DMS114 treated with DMSO at 0.1 percent for 48 hours (cell line): ENCODE measurements around the gene SLC38A9.
"Not testable (repeated sequence)": the region's sequence is repeated elsewhere in the genome, so short reads cannot be mapped to it uniquely, and the experiment has no call there.

Experiments used
- DNase-seq: peaks from one replicate; lab custom pipeline; 2025; ENCODE audit not compliant: unreplicated experiment; lab: John Stamatoyannopoulos, UW

SLC38A9 gene

DNA sequence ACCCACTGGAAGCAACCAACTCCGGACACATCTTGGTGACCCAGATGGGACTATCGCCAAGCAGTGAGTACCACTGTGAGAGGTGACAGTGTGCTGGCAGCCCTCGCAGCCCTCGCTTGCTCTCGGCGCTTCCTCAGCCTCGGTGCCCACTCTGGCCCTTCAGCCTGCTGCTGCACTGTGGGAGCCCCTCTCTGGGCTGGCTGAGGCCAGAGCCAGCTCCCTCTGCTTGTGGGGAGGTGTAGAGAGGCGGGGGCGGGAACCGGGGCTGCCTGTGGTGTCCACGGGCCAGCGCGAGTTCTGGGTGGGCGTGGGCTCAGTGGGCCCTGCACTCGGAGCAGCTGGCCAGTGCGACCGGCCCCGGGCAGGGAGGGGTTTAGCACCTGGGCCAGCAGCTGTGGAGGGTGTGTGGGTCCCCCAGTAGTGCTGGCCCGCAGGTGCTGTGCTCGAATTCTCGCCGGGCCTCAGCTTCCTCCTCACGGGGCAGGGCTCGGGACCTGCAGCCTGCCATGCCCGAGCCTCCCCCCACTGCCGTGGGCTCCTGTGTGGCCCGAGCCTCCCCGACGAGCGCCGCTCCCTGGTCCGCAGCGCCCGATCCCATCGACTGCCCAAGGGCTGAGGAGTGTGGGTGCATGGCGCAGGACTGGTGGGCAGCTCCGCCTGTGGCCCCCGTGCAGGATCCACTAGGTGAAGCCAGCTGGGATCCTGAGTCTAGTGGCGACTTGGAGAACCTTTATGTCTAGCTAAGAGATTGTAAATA lies 98.8 kb downstream of the SLC38A9 start:
- DNase-seq, result no peak

DNA sequence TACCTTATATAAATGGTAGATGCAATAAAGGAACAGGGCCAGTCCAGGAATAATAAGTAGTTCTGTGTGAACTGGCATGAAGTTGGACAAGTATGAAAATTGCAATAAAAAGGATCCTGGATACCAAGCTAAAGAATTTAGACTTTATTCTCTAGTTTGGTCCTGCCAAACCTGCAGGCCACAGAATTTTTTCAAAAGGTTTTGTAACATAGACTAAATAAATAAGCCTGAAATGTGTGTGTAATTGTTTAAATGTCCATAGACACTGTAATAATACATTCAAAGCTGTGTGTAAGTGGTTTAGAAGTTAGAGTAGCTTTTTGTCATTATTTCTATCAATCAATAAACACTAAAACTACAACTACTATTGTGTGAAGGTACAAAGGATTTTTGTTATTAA lies 101.6 kb downstream of the SLC38A9 start:
- no peak for DNase-seq

DNA sequence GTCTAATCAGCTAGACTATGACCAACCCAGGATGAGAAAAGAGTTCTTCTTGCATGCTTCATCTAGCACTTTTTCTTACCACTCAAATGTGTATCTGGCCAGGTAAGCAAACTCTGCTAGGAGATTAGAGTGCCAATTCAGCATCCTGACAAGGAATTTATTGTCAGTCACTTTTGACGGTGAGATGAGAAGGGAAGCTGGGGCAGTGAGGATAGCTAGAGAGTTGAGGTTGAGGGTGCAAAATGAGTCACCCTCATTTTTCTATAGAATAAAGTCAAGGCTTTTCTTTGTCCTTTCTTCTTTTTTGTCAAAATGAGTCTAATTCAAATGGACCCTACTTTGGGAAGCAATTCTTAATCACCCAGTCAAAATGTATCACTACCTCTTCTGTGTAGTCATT lies 102.7 kb downstream of the SLC38A9 start:
- DNase-seq, result no peak

DNA sequence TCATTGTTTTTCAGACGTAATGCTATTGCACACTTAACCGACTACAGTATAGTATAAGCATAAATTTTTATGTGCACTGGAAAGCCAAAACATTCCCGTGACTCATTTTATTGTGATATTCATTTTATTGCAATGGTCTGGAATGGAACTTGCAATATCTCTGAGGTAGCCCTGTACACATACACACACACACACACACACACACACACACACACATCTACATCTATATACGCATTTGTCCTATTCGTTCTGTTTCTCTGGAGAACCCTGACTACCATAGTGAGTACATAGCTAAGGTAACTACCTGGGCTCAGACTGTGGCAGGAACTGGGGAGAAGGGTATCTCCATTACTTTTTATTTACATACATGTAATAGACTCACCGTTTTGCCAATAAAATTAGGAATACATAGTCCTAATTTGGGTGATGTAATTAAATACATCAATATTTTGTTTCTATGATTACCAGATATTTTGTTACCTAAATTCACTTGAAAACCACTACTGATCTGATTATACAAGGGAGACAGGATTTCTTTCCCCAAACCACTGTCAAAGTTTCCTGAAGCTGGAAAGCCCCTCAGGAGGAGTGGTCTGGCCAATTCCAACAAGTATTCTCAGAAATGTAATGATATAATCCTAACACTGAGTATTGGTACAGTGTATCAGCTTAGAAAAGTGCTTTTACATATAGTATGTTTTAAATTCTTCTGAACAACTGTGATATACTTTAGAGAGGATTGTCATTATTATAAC lies 103.4 kb downstream of the SLC38A9 start:
- DNase-seq, result no peak

DNA sequence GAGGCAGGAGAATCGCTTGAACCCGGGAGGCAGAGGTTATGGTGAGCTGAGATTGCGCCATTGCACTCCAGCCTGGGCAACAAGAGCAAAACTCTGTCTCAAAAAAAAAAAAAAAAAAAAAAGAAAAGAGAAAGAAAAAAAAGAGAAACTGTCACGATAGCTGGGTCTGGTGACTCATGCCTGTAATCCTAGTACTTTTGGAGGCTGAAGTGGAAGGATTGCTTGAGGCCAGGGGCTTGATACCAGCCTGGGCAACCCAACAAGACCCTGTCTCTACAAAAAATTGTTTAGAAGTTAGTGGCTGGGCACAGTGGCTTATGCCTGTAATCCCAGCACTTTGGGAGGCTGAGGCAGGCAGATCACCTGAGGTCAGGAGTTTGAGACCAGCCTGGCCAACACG lies 104.8 kb downstream of the SLC38A9 start:
- DNase-seq, result not testable (repeated sequence)

DNA sequence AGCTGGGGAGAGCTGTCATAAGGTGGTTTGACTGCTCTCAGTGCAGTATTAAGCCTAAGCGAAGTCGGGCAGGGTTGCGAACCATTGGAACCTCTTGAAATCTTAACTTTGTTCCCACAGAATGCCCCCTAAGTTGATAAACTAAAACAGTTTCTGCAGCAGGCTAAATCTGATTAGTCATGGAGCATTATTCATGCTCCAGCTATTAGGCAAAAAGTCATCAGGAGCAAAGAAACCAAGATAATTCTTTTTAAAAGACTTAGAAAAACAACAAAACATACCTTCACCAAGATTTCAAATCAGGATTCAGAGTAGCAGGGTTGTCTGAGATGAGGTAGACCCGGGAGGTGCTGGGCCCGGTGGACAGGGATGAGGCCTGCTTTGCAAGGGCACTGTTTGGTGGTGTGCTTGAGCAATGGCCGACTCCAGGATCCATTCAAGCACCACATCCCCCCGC lies 107.5 kb downstream of the SLC38A9 start:
- DNase-seq, result no peak

DNA sequence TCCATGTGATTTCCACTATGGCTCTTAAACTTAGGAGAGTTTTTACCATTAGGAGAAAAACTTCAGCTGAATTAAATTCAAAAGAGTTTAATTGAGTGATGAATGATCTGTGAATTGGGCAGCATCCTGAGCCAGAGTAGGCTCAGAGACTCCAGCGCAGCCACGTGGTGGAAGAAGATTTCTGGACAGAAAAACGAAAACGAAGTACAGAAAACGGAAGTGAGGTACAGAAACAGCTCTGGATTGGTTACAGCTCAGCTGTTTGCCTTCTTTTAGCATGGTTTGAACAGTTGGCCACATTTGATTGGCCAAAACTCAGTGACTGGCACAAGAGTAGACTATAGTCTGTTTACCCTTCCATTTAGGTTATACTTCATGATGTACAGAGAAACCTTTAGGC lies 108.2 kb downstream of the SLC38A9 start:
- DNase-seq, result no peak

DNA sequence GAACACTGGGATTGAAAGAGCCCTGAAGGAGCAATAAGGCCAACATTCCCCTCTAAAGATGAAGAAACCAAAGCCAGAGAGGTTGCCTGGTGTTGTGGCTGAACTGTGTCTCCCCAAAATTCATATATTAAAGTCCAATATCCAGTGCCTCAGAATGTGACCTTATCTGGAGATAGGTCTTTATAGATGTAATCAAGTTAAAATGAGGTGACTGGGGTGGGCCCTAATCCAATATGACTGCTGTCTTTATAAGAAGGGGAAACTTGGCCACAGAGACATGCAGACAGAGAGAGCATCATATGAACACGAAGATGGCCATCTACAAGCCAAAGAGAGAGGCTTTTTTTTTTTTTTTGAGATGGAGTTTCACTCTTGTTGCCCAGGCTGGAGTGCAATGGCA lies 110.5 kb downstream of the SLC38A9 start:
- DNase-seq, result no peak

DNA sequence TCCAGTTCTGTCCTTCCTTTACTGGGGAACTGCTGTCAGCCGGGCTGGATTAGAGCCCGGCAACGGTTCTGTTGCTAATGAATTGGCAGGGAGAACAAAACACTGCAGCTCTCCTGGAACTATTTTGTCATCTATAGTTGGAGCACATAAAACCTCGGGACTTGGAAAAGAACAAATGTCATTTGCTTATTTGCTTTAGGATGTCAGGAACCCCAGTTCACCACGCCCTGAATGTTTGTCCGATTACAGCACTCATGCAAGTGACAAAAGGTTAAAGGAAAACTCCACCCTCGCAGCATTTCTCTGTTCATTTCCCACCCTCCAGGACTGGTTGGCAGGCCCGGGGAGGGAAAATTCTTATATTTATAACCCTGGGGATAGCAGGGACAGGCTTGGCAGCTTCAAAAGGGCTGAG lies 110.9 kb downstream of the SLC38A9 start:
- DNase-seq, result no peak

DNA sequence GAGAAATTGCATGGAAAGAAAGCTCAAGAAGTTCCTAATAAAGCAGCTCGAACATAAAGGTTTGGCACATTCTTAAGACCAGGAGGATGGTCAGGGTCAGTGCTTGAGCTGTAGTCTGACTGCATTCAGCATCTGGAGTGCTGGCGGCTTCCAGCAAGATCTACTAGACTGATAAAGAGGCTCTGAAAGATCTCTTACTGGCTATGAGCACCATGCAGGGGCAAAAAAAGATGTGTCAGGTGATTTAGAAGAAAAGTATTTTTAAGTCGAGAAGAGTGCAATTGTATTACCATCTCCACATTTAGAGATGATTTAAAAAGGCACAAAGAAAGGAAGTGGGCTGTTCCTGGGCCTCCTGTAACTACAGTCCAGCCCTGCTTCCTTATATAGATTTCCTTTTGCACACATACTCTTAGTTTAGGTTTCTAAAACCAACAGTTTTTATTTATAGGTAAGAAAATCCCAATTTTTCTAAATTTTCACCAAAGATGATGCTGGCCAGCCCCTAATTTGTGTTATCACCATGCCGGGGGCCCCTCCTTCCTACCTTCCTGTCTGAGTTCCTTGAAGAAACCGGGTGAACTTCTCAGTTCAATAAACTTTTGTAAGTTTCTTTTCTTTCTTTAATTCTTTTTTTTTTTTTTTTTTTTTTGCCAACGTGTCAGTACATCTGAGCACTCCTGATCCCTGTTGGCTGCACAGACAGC lies 111.5 kb downstream of the SLC38A9 start:
- DNase-seq, result no peak

DNA sequence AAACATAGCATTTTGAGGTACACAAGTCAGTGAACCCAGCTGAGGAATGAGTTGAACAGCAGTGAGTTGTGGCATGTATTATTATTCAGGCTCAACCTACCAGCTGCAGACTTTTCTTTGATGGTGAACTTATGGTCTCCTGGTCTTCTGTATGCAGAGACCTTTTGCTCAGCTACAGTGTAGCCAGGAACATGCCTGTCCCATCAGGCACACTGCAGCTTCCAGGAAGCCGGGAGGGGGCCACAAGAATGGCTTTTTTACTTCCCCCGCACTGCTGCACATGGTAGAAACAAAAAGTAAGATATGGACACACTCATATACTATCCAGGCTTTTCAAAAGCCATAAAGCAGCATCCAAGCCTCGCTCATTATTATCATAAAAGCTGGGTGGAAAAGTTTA lies 112.0 kb downstream of the SLC38A9 start:
- no peak for DNase-seq

DNA sequence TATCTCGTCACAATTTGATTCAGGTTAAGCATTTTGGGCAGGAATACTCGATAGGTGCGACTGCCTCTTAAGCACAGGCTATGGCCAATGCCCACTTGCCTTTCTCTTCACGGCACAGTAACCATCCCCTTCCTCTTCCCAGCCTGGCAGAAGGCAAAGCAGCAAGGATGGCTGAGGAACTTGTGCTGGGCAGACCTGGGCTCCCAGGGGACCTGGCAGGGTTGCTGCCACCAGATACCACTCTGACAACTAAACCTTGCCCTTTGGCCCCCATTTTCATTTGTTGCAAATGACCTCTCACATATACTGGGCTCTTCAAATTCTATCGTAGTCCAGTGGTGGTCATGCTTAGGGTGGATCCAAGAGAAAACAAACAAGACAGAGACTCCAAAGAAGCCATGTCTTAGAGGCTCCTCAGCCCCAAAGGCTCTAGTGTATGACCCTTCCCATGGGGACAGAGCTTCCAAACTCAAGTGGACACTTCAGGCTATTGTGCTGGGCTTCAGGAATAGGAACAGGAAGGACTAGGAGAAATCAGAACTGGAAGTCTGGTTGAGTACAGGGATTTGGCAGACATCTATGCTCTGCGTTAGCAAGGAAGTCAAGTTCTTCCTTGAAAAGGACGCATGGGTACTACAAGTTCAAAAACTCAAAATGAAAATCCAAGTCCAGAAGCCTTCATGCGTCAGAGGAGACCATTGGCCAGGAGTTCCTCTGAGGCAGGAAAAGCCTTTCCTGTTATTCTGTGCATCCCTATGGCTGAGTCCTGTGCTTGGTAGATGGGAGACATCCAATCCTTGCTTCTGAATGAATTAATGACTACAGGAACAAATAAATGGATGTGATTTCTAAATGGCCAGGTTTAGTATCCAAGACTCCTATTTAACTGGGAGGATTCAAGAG lies 112.7 kb downstream of the SLC38A9 start:
- DNase-seq, result no peak

DNA sequence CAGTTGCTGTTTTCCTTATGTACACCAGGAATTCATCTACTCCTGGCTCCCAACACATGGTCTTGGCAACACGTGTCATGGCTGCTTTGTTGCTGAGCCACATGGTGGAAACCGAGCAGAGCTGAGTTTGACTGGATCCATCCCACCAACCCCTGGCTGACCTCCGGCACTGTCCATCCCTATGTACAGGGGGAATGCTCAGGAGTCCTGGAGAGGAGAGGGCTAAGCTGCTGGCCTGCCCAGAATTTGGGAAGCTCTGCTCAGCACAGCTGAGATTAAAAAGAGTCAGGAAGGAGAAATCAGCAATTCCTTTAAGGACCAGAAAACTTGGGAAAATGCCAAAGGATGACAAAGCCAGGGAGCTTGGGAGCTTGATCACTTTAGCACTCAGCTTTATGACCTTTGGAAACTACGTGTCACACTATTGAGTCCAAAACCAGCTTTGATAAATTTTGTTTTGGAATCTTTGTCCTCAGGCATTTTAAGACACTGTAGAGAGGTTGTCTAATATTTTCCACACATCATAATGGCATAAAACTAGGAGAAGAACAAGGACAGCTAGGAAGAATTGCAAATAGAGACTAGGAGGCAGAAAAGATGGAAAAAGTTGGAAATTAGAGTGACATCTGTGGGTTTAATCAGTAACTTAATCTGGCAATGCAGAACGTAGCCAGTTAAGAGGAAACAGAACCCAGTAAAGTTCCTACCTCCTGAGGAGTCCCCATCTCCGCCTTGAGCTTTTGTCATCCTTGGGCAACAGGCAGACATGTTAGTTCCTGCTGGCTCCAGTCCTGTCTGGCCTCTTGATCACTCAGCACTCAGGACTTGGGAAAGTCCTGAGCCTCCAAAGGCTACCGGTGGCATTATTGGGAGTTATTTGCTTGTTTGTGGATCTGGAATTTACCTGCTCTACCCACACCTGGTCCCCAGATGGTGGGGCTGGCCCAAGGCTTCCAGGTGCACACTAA lies 114.8 kb downstream of the SLC38A9 start:
- DNase-seq, result no peak

DNA sequence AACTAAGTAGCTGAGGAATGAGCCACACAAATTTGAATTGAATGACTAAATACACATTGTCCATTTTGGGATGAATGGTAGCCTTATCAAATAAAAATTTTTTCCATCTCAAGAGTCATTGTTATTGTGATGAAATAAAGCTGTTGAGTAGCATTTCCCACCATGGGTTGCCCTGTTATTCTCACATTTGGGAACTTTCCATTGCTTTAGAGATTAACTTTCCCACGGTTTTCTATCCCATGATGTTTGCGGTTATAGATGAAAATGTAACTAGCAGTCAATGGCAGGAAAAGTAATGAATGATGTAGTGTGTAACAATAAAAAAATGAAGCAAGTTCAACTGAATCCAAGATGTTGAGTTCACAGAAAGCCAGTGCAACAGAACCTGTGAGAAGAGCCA lies 117.5 kb downstream of the SLC38A9 start:
- no peak for DNase-seq

DNA sequence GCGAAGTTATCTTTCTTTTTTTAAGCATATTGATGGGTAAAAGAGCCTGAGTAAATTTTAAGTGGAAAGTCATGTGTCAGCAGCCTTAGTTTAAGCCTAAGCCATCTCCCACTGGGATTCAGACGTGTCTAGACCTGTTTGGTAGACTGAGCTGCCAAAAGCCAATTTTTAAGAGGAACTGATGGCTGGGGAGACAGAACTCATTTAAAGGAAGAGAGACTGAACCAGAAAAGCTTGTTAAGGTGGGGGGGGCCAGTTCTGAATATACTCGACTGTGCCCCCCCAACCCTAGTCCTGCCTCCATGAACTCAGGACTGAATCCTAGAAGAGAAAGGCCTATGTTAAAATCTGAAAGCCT lies 119.0 kb downstream of the SLC38A9 start:
- no peak for DNase-seq

DNA sequence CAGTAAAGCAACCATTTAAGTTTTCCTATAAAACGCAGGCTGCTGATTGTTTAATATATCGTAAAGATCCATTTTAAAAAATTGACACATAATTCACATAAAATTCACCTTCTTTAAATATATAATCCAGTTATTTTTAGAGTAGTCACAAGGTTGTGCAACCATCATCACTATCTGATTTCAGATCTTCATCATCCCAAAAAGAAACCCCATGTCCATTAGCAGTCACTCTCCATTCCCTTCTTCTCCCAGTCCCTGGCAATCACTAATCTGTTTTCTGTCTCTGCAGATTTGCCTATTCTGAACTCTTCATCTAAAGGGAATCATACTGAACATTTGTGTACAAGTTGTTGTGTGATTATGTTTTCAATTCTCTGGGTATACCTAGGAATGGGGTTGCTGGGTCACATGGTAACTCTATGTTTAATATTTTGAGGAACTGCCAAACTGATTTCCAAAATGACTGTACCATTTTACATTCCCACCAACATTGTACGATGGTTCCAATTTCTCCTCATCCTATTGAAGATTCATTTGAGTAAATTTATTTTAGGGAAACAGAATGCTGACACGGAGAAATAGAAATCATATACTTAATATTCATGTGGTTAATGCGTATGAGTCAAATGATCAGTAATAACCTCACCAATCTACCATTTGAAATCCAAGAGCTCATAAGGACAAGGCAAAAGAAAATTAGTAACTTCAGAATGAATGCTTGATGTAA lies 119.6 kb downstream of the SLC38A9 start:
- no peak for DNase-seq

DNA sequence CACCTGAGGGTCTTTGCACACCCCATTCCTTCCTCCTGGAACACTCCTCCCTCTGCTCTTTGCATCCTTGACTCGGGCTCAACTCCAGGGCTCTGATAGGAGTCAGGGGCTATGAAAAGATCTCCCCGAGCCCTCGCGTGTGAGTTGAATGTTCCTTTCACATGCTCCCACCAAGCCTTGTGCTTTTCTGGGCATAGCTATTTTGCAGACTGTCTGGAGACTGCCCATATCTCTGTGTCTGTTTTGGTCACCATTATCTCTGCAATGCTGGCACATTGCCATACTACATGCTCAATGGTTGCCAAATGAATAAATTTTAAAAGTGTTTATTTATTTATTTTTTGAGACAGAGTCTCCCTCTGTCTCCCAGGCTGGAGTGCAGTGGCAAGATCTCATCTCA lies 120.4 kb downstream of the SLC38A9 start:
- DNase-seq, result no peak

DNA sequence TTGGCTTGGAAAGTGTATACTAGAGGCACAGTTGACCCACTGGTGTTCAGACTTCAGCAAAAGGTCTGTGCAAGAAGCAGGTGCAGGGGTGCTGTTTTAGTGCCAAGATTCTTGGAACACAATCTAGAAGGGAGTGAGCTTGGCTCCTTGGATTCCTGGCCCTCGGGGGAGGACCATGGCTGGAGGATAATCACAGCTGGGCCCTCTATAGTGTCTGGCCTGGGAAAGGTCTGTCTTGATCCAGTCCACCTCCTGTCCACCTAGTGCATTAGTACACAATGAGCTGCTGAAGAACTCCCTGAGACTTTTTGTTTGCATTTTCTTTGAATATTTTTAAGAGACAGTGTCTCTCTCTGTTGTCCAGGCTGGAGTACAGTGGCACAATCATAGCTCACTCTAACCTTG lies 126.9 kb downstream of the SLC38A9 start:
- no peak for DNase-seq
